ENCODE results near the gene PGBD4. TPM values are rescaled to one million over a fixed set of nuclear protein-coding genes. Genes with fewer than 3 reads are reported as not detected.
A peak's percentile ranks its signal among the peaks of the same experiment; 100 is the strongest.

Gene PGBD4
- 1.5 and 2.5 TPM in 2 replicates for total RNA-seq (2014; rRNA removed; shearing (Covaris generic))

DNA sequence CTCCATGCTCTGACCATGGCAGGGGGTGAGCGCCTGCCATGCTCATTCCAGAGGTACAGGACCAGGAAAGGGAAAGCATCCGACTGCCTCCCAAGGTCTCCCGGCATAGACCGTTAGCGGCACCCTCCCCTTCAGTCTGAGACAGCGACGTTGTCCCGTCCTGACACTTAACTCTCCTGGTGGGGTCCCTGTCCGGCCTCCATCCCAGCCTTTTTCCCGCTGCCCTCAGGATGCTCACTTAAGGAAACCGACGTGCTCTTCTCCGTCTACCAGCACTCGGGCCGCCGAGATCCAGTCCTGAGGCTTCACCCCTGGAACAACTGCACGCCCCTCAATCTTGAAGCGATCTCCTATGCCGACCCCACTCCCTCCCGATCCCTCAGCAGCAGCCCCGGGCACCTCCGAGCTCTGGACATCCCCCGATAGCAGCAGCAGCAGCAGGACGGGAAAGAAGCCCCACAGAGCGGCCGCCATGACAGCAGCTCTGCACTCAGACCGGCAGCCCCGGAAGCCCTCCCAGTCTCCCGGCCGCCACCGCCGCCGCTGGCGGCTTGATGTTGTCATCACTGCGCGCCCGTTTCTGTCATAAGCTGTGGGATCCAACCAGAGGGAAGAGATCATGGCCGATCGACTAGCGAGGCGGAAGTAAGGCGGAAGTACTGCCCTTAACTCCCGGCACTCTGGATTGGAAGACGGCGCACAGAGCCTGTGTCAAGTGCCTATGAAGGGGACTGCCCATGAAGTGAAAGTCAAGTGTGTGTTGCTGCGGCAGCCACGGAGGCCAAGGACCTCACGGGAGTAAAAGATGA lies at the start of gene PGBD4, which contains the start of gene EMC7:
PGBD4 (plus strand) TSS at position 718 of the 809 bp plus-strand sequence. CDS start 449 bp downstream, outside the sequence.
EMC7 (minus strand) TSS at position 497 of the 809 bp plus-strand sequence; CDS start at position 474, 23 bp downstream.
- DNase-seq (ENCODE audit: low read depth): peak; percentile 100

DNA sequence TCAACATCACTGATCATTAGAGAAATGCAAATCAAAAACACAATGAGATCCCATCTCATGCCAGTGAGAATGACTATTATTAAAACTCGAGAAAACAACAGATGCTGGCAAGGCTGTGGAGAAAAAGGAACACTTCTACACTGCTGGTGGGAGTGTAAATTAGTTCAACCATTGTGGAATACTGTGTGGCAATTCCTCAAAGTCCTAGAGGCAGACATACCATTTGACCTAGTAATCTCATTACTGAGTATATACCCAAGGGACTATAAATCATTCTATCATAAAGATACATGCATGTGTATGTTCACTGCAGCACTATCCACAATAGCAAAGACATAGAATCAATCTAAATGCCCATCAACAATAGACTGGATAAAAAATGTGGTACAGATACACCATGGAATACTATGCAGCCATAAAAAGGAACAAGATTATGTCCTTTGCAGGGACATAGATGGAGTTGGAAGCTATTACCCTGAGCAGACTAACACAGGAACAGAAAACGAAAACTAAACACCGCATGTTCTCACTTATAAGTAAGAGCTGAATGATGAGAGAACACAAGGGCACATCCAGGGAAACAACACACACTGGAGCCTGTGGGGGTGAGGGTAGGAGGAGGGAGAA lies 47.7 kb upstream of the PGBD4 start:
- no peak for DNase-seq (ENCODE audit: low read depth)

- peak; percentile 64 for DNase-seq (ENCODE audit: low read depth)
Measured at GRCh38 chr15:34055868-34056595, 45.9 kb upstream of the PGBD4 start.

- DNase-seq (ENCODE audit: low read depth): peak; percentile 23
Measured at GRCh38 chr15:34056911-34057310, 45.0 kb upstream of the PGBD4 start.

DNA sequence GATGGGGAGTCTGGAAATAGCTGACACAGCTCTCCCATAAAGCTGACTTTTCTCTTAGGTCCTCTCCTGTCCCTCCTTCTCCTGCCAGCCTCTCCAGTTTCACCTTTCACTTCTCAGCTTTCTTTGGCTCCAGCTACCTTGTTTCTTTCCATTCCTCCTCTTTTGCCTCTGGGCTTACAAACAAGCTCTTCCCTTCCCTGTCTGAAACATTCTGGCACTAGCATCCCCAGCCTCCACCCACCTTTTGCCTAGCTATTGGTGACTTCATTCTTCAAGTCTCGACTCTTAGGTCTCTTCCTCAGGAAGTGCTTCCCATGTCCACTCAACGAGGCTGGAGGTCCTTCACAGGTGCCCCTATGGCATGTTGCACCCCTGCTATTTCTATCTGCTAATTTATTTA lies 42.4 kb upstream of the PGBD4 start:
- no peak for DNase-seq (ENCODE audit: low read depth)

- no peak for DNase-seq (ENCODE audit: low read depth)
Measured at GRCh38 chr15:34059946-34060345, 41.9 kb upstream of the PGBD4 start.

DNA sequence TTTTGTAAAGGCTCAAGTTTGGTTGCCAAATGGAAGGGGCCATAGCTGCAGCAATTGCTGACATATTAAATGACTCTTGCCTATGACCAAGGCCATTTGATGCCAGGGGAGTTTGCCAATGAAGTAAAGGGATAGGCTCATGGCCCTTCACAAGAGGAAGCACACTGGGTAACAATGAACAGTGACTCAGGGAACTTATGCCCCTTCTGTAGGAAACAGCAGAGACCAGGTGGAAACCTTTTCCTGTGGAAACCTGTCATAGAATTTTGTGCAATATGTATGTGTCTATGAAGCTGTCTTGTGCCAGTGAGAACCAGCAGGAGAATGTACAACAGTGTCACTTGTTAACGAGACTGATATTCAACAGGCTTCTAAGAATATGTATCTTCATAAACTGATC lies 37.4 kb upstream of the PGBD4 start:
- DNase-seq (ENCODE audit: low read depth): no peak

DNA sequence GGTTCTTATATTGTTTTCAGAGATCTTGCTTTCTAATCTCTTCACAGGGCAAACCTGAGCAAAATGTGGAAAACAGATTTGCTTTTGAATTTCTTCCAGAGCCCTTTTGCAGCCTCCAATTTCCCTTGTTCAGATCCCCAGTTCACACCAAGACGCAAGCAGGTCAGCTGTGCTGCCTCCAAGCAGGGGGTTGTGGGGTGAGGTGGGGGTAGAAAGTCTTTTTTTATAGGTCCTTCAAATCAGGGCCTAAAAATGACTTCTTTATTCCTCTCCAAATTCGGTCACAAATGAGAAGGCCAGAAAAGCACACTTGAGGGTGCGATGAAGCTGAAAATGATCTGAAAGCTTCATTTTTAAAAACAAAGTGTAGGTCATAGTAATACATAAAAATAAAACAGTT lies 36.6 kb upstream of the PGBD4 start:
- no peak for DNase-seq (ENCODE audit: low read depth)

GRCh38 chr15:34065941-34066340 lies 35.9 kb upstream of the PGBD4 start:
- DNase-seq (ENCODE audit: low read depth): no peak

GRCh38 chr15:34070003-34070402 lies 31.9 kb upstream of the PGBD4 start:
- peak; percentile 49 for DNase-seq (ENCODE audit: low read depth)

DNA sequence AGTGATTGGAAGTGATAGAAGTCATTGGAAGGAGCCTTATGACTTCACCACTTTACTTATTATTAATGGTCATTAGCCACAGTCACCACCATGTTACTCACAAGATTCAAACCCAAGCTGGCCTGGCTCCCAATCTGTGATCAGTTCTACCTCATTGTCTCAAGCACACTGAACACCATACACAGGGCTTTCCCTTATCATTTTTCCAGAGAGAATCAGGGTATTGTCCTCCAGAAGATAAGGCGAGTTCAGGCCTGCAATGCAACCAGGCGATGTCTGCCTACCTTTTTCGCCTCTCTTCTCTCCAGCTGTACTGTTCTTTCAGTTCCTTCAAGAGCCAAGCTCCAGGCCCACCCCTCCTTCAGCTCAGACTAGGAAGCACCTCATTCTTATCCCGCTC lies 25.1 kb upstream of the PGBD4 start:
- DNase-seq (ENCODE audit: low read depth): no peak

- DNase-seq (ENCODE audit: low read depth): no peak
Measured at GRCh38 chr15:34078900-34079299, 23.0 kb upstream of the PGBD4 start.

GRCh38 chr15:34079904-34080303 lies 22.0 kb upstream of the PGBD4 start:
- DNase-seq (ENCODE audit: low read depth): no peak

- DNase-seq (ENCODE audit: low read depth): peak; percentile 29
Measured at GRCh38 chr15:34084086-34084485, 17.8 kb upstream of the PGBD4 start.

GRCh38 chr15:34085746-34086145 lies 16.1 kb upstream of the PGBD4 start:
- DNase-seq (ENCODE audit: low read depth): peak; percentile 68

DNA sequence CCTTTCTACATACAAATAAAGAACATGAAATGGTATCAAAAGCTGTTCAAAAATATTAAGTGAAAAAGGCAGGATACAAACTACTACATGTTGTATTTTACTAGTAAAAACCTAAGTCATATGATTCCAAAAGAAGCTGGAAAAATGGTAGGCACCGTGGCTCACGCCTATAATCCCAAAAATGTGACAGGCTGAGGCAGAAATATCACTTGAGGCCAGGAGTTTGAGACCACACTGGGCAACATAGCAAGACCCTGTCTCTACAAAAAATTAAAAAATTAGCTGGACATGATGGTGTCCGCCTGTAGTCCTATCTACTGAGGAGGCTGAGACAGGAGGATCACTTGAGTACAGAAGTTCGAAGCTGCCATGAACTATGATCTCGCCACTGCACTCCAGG lies 2.0 kb upstream of the PGBD4 start:
- DNase-seq (ENCODE audit: low read depth): no peak

DNA sequence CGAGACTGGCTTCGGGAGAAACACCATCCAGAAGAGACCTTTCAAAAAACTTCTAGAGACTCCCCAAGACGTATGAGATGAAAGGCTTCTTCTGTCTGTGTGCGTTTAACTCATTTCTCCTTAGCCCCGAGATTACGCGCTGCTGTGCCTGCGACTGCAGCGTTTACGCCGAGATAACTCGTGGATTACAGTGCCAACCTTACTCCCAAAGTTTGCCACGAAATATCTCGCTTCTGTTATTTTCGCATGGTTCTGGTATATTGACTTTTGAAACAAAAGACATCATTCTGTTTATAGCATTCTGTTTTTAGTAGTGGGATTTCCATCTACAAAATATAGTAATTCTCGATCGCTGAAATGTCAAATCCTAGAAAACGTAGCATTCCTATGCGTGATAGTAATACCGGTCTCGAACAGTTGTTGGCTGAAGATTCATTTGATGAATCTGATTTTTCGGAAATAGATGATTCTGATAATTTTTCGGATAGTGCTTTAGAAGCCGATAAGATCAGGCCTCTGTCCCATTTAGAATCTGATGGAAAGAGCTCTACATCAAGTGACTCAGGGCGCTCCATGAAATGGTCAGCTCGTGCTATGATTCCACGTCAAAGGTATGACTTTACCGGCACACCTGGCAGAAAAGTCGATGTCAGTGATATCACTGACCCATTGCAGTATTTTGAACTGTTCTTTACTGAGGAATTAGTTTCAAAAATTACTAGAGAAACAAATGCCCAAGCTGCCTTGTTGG lies 467 bp downstream of the PGBD4 start:
- DNase-seq (ENCODE audit: low read depth): no peak

GRCh38 chr15:34106423-34106822 lies 4.5 kb downstream of the PGBD4 start:
- DNase-seq (ENCODE audit: low read depth): no peak

DNA sequence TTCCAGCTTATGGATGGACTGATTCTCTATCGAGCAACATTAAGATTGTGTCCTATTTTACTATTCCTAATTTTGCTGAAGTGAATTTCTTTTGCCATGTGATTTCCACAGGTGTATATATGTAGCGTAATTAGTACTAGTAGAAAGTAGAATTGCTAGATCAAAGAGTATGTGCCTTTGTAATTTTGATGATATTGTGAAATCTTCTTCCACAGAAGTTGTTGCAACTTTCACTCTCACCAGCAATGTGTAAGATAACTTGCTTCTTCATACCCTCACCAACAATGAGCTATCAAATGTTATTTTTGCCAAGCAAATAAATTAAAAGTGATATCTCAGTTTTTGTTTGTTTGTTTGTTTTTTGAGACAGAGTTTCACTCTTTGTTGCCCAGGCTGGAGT lies 5.4 kb downstream of the PGBD4 start:
- DNase-seq (ENCODE audit: low read depth): no peak

- DNase-seq (ENCODE audit: low read depth): peak; percentile 54
Measured at GRCh38 chr15:34109797-34110663, 8.1 kb downstream of the PGBD4 start.

DNA sequence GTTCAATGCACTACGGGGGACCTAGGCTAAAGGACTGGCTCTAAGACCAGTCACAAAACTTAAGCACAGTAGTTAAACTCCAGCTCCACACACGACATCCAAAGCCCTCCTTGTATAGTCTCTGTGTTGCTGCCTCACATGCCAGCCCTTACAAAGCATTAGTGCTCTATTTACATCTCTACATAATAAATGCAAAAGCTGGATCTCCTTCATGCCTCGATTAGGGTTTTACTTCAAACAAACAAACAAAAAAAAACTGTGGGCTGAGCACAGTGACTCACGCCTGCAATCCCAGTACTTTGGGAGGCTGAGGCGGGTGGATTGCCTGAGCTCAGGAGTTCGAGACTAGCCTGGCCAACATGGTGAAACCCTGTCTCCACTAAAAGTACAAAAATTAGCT lies 9.6 kb downstream of the PGBD4 start:
- no peak for DNase-seq (ENCODE audit: low read depth)
